H1 (cell line): Measurements from ENCODE around the gene SH2B2. TPM values are rescaled to one million over a fixed set of nuclear protein-coding genes. Genes with fewer than 3 reads are reported as not detected.

Source experiments
- CTCF ChIA-PET: fragments of 300-600 bp; sonication (Branson Sonifier 250); formaldehyde crosslinking; loops from one replicate; lab custom pipeline; 2021; ENCODE audit not compliant: partially characterized antibody; lab: Charles Lee
- POLR2A ChIA-PET: fragments of 300-600 bp; sonication (Branson Sonifier 250); formaldehyde crosslinking; loops from one replicate; lab custom pipeline; 2021; ENCODE audit warnings: inconsistent platforms; ENCODE audit not compliant: partially characterized antibody; lab: Charles Lee
- DNase-seq, 2 experiments: peaks; one replicate each; pipeline versions ENCODE4 v3.0.0 to v3.0.0-alpha.2; 2010 to 2022; ENCODE audit warnings: low spot score in 2 of 2, low read depth in 1 of 2, mixed read lengths in 1 of 2
- FAIRE-seq: peaks from 2 replicates; lab custom pipeline; 2011; peaks lifted over from hg19 to GRCh38; lab: Jason Lieb, UNC
- H2AFZ ChIP-seq: 2 replicates; pipeline ENCODE4 v1.8.1; 2012; ENCODE audit warnings: low read length, inconsistent platforms
- H2AK5ac ChIP-seq: 2 replicates; pipeline ENCODE4 v1.6.1; 2013; ENCODE audit warnings: low read depth, low read length
- H2BK120ac ChIP-seq: replicated peaks from 2 replicates; pipeline ENCODE3; 2013; ENCODE audit warnings: low read depth, low read length, inconsistent platforms
- H2BK12ac ChIP-seq: 2 replicates; pipeline ENCODE4 v1.6.1; 2013; ENCODE audit warnings: low read depth, low read length
- H2BK15ac ChIP-seq: 2 replicates; pipeline ENCODE4 v1.6.1; 2013; ENCODE audit warnings: low read length
- H2BK20ac ChIP-seq: 2 replicates; pipeline ENCODE4 v1.6.1; 2013; ENCODE audit warnings: low read length
- H2BK5ac ChIP-seq: 2 replicates; pipeline ENCODE4 v1.6.1; 2013; ENCODE audit warnings: low read depth, low read length
- H3K14ac ChIP-seq: 2 replicates; pipeline ENCODE4 v1.6.1; 2013; ENCODE audit warnings: inconsistent platforms; ENCODE audit not compliant: insufficient read length
- H3K18ac ChIP-seq: 2 replicates; pipeline ENCODE4 v1.6.1; 2013; ENCODE audit warnings: low read length; ENCODE audit errors: extremely low read depth
- H3K23ac ChIP-seq: 2 replicates; pipeline ENCODE4 v1.6.1; 2013; ENCODE audit warnings: inconsistent platforms; ENCODE audit not compliant: insufficient read length
- H3K23me2 ChIP-seq: 2 replicates; pipeline ENCODE4 v1.6.1; 2013; ENCODE audit warnings: low read depth, low read length
- H3K27ac ChIP-seq: 2 replicates; pipeline ENCODE4 v1.6.1; 2011; ENCODE audit warnings: low read depth, low read length, inconsistent platforms
- H3K27me3 ChIP-seq, 4 experiments: replicated peaks in 1 of 4; 1 replicate in 1 of 4; 2 replicates in 3 of 4; pipeline versions ENCODE4 v1.6.1 to v1.8.1; 2011 to 2013; ENCODE audit warnings: low read length in 3 of 4, mild to moderate bottlenecking in 3 of 4, inconsistent platforms in 2 of 4, mixed read lengths in 2 of 4, moderate library complexity in 1 of 4; ENCODE audit not compliant: control insufficient read depth in 3 of 4, insufficient read depth in 3 of 4; ENCODE audit errors: extremely low read depth in 1 of 4
- H3K36me3 ChIP-seq, 4 experiments: 2 replicates each; pipeline versions ENCODE4 v1.6.1 to v1.8.1; 2011 to 2013; ENCODE audit warnings: mild to moderate bottlenecking in 4 of 4, low read length in 3 of 4, moderate library complexity in 2 of 4, control low read depth in 1 of 4, inconsistent platforms in 1 of 4; ENCODE audit not compliant: insufficient read depth in 4 of 4, control insufficient read depth in 2 of 4
- H3K4ac ChIP-seq: replicated peaks from 2 replicates; pipeline ENCODE3; 2013; ENCODE audit warnings: low read length, low read depth, mixed read lengths, inconsistent platforms; ENCODE audit not compliant: insufficient read length
- H3K4me1 ChIP-seq, 4 experiments: replicated peaks in 1 of 4; 1 replicate in 1 of 4; 2 replicates in 3 of 4; pipeline versions ENCODE4 v1.6.1 to v1.8.1; 2011 to 2013; ENCODE audit warnings: low read length in 3 of 4, inconsistent platforms in 2 of 4, mixed read lengths in 1 of 4; ENCODE audit not compliant: insufficient read depth in 4 of 4, control insufficient read depth in 3 of 4
- H3K4me2 ChIP-seq, 2 experiments: 2 replicates each; pipeline versions ENCODE4 v1.6.1 to v1.8.1; 2011 to 2013; ENCODE audit warnings: low read depth in 2 of 2, low read length in 2 of 2, control low read depth in 1 of 2, inconsistent platforms in 1 of 2, mild to moderate bottlenecking in 1 of 2; ENCODE audit not compliant: insufficient read depth in 1 of 2
- H3K4me3 ChIP-seq, 4 experiments: fragments of 200-600, 300-600 bp in 1 of 4; sonication (generic), shearing (Covaris generic), sonication (Bioruptor Twin) in 1 of 4; 2 replicates each; pipeline versions ENCODE4 v1.5.1 to v1.8.1; 2011 to 2016; ENCODE audit warnings: low read length in 4 of 4, low read depth in 3 of 4, control low read depth in 2 of 4, inconsistent platforms in 2 of 4, mild to moderate bottlenecking in 2 of 4, mixed read lengths in 1 of 4, moderate library complexity in 1 of 4; ENCODE audit not compliant: insufficient read depth in 2 of 4; ENCODE audit errors: extremely low read depth in 1 of 4
- H3K56ac ChIP-seq: replicated peaks from 2 replicates; pipeline ENCODE3; 2013; ENCODE audit warnings: low read depth, mild to moderate bottlenecking, mixed read lengths, low read length, inconsistent platforms; ENCODE audit not compliant: insufficient read length
- H3K79me1 ChIP-seq: 2 replicates; pipeline ENCODE4 v1.6.1; 2013; ENCODE audit warnings: low read depth, low read length, control low read depth
- H3K79me2 ChIP-seq, 2 experiments: 2 replicates each; pipeline versions ENCODE4 v1.6.1 to v1.8.1; 2012 to 2013; ENCODE audit warnings: low read length in 2 of 2, mild to moderate bottlenecking in 2 of 2, inconsistent platforms in 1 of 2; ENCODE audit not compliant: insufficient read depth in 2 of 2, control insufficient read depth in 1 of 2
- H3K9ac ChIP-seq, 4 experiments: replicated peaks in 1 of 4; 1 replicate in 1 of 4; 2 replicates in 3 of 4; pipeline versions ENCODE4 v1.6.1 to v1.8.1; 2011 to 2013; ENCODE audit warnings: low read depth in 3 of 4, low read length in 3 of 4, control low read depth in 2 of 4, mild to moderate bottlenecking in 2 of 4, moderate library complexity in 2 of 4, inconsistent platforms in 1 of 4; ENCODE audit errors: extremely low read depth in 1 of 4
- H3K9me3 ChIP-seq, 2 experiments: 2 replicates each; pipeline versions ENCODE4 v1.6.1 to v1.8.1; 2012 to 2013; ENCODE audit warnings: mild to moderate bottlenecking in 2 of 2, moderate library complexity in 2 of 2, control low read depth in 1 of 2, inconsistent platforms in 1 of 2, low read depth in 1 of 2, low read length in 1 of 2, mixed read lengths in 1 of 2; ENCODE audit not compliant: insufficient read depth in 2 of 2
- H4K20me1 ChIP-seq, 2 experiments: replicated peaks in 1 of 2; 2 replicates each; pipeline versions ENCODE3 to v1.8.1; 2011 to 2013; ENCODE audit warnings: inconsistent platforms in 2 of 2, low read length in 2 of 2, mild to moderate bottlenecking in 1 of 2; ENCODE audit not compliant: insufficient read depth in 2 of 2, control insufficient read depth in 1 of 2
- H4K5ac ChIP-seq: 2 replicates; pipeline ENCODE4 v1.6.1; 2013; ENCODE audit warnings: low read length, low read depth, mixed read lengths, inconsistent platforms; ENCODE audit not compliant: insufficient read length
- H4K8ac ChIP-seq: 2 replicates; pipeline ENCODE4 v1.8.0; 2013; ENCODE audit warnings: mild to moderate bottlenecking, moderate library complexity, low read length, inconsistent platforms; ENCODE audit not compliant: insufficient read depth; ENCODE audit errors: extremely low read depth
- H4K91ac ChIP-seq: replicated peaks from 2 replicates; pipeline ENCODE3; 2013; ENCODE audit warnings: low read length, mixed read lengths, inconsistent platforms; ENCODE audit not compliant: insufficient read length
- RAD21 ChIP-seq, 2 experiments: IDR thresholded peaks in 1 of 2; conservative IDR thresholded peaks in 1 of 2; 2 replicates each; pipeline ENCODE4 v1.6.1; 2011; ENCODE audit warnings: low read depth in 2 of 2, low read length in 2 of 2, improper control_type of control experiment in 1 of 2, inconsistent platforms in 1 of 2, mild to moderate bottlenecking in 1 of 2, moderate library complexity in 1 of 2
- WGBS, 2 experiments: shearing (Covaris generic) in 1 of 2; methylation state at CpG; one replicate each; pipeline versions ENCODE4 v1.1.6 to v1.1.7; 2013 to 2015; ENCODE audit warnings: low lambda C conversion rate in 2 of 2, mixed read lengths in 2 of 2, inconsistent platforms in 1 of 2, low coverage in 1 of 2, missing lambda C conversion rate in 1 of 2; ENCODE audit not compliant: insufficient replicate concordance in 2 of 2, insufficient coverage in 1 of 2, insufficient read length in 1 of 2; ENCODE audit errors: extremely low coverage in 1 of 2, missing lambda C conversion rate in 1 of 2; 5-methylcytosine and 5-hydroxymethylcytosine counted together
- polyA plus RNA-seq, 7 experiments: library from polyadenylated mRNA; depleted of rRNA in 3 of 7; stranded (reverse) in 5 of 7; unstranded in 2 of 7; fragments of >200 nt in 5 of 7; fragments of 200-250 nt in 2 of 7; gene quantifications; 1 replicate in 5 of 7; 2 replicates in 1 of 7; 4 replicates in 1 of 7; pipeline versions ENCODE4 v1.2.1 to v1.2.3, GENCODE V29; 2011 to 2013; ENCODE audit warnings: missing spikeins in 2 of 7, mixed read lengths in 2 of 7
- total RNA-seq: library from RNA; stranded (reverse); fragmentation: NEBNext Ultra II Directional; extraction: Animal tissue kit (Norgen Biotek cat#: 25700); gene quantifications from 2 replicates; pipeline ENCODE4 v1.2.1, GENCODE V29; 2021

Gene SH2B2
- total and polyA plus RNA-seq, 2 of the 8 experiments (the other 6 are each of a cell fraction or from before 2014, with no cell fraction given): 11.5 to 18.7 TPM

- no peak overlapping the region for H4K91ac ChIP-seq
- H3K4me2 ChIP-seq: no peak overlapping the region
- no peaks in the 10 kb centered on the region for H3K9me3 ChIP-seq
- peaks cover 0 to 7% of the 10 kb centered on the region in 2 experiments for H4K20me1 ChIP-seq
- H4K5ac ChIP-seq: no peak overlapping the region
- H3K4me3 ChIP-seq: no peak overlapping the region
- CTCF ChIA-PET: interaction anchor here (0.6 to 8.6 kb wide), 10 partner anchors 12 to 138 kb away, joined by 3 to 134 read pairs (median 6); no protein-coding TSS in a partner anchor
- H3K14ac ChIP-seq: no peak overlapping the region
- POLR2A ChIA-PET: interaction anchor here (1.1 kb wide), 1 partner anchor 12 kb away, joined by 3 read pairs; no protein-coding TSS in a partner anchor
- no peak overlapping the region for H3K27ac ChIP-seq
- no peak overlapping the region for H2BK120ac ChIP-seq
- no peak overlapping the region for H2BK15ac ChIP-seq
- no peak overlapping the region for H2BK20ac ChIP-seq
- DNase-seq (no peak), FAIRE-seq (no peak)
- H4K8ac ChIP-seq: no peak overlapping the region
- no peak overlapping the region for H2BK12ac ChIP-seq
- H3K36me3 ChIP-seq: peaks cover 0 to 4% (median 2%) of the 10 kb centered on the region in 4 experiments; a peak in 3 of 8 replicates
- WGBS, 2 experiments: 87% methylated on average over 6 of the region's 7 CpGs; no CpG with 5 or more reads in 1 of the 2 experiments
- no peak overlapping the region for H3K18ac ChIP-seq
- TF ChIP-seq RAD21 (IDR thresholded peaks at IDR 0.05 in 1 of 2, conservative IDR thresholded peaks at IDR 0.05 in 1 of 2; ENCODE audit: low read depth in 2 of 2, low read length in 2 of 2): no peak
- H3K23me2 ChIP-seq: peaks cover 5% of the 10 kb centered on the region
- H3K4ac ChIP-seq: no peak overlapping the region
- H3K79me1 ChIP-seq: no peaks in the 10 kb centered on the region
- H3K9ac ChIP-seq: no peak overlapping the region
- no peak overlapping the region for H2BK5ac ChIP-seq
- H3K56ac ChIP-seq: no peak overlapping the region
- no peak overlapping the region for H2AK5ac ChIP-seq
- no peak overlapping the region for H3K23ac ChIP-seq
- H3K4me1 ChIP-seq: peaks cover 4 to 12% (median 8%) of the 10 kb centered on the region in 4 experiments; a peak in 6 of 7 replicates
- no peaks in the 10 kb centered on the region for H3K79me2 ChIP-seq
- peaks cover 0 to 2% (median 0%) of the 10 kb centered on the region in 4 experiments; a peak in 2 of 7 replicates for H3K27me3 ChIP-seq
- H2AFZ ChIP-seq: no peak overlapping the region
Observed at GRCh38 chr7:102318482-102318971, 31.9 kb downstream of the SH2B2 start.
